HUES48 (cell line): ENCODE results near the gene VPS13A.
A peak's percentile ranks its signal among the peaks of the same experiment; 100 is the strongest.

Experiments
- H3K27ac ChIP-seq: one replicate; pipeline ENCODE4 v1.7.0; 2013; ENCODE audit warnings: low read depth, low read length, inconsistent platforms
- H3K27me3 ChIP-seq: 2 replicates; pipeline ENCODE4 v1.6.1; 2013; ENCODE audit warnings: mild to moderate bottlenecking, low read length; ENCODE audit not compliant: control insufficient read depth, insufficient read depth
- H3K36me3 ChIP-seq: 2 replicates; pipeline ENCODE4 v1.6.1; 2013; ENCODE audit warnings: low read length; ENCODE audit not compliant: control insufficient read depth, insufficient read depth
- H3K4me1 ChIP-seq: 2 replicates; pipeline ENCODE4 v1.6.1; 2013; ENCODE audit warnings: mild to moderate bottlenecking, low read length; ENCODE audit not compliant: control insufficient read depth, insufficient read depth
- H3K4me3 ChIP-seq: 2 replicates; pipeline ENCODE4 v1.5.1; 2013; ENCODE audit warnings: mild to moderate bottlenecking, low read depth, low read length
- H3K9ac ChIP-seq: 2 replicates; pipeline ENCODE4 v1.6.1; 2013; ENCODE audit warnings: mild to moderate bottlenecking, low read depth, low read length, moderate library complexity
- H3K9me3 ChIP-seq: 2 replicates; pipeline ENCODE4 v1.6.1; 2013; ENCODE audit warnings: low read length; ENCODE audit not compliant: control insufficient read depth, insufficient read depth

Gene VPS13A

DNA sequence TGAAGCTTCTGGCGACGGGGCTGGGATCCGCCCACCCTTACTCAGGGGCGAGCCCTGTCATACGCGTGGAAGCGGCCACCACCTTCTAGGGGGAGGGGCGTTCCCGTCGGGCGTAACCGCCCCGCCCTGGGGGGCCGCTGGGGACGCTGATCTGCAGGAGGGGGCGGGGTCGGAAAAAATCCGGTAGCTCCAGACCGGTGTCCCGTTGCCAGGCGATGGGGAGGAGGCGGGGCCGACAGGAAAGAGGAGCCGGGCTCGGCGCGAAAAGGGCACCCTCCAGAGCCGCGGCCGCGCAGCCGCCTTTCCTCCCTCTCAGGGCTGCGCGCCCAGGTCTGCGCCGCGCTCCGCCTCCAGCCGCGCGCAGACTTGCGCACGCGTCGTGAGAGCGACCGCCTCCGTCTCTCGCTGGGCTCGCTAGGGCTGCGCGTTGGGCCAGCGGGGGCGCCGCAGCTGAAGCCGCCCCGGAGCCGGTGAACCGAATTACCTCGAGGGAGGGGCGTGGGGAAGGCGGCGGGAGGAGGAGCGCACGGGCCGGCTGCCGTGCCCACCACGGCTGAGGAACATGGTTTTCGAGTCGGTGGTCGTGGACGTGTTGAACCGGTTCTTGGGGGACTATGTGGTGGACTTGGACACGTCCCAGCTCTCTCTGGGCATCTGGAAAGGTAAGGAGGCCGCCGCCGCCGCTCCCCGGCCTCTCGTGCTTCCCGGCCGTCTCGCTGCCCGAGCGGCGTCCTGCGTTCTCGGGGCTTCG is at the start of gene VPS13A:
Gene VPS13A, plus strand, starts transcription at position 392 of the 751 bp plus-strand sequence. Its CDS starts 171 bp downstream, at position 563.
- Histone ChIP-seq H3K4me3 (peak within 1 kb of the TSS; percentile 81), H3K9me3 (no peaks in the 10 kb centered on the region), H3K4me1 (peaks cover 17% of the 10 kb centered on the region; the same call in 1 of the 2 replicates), H3K36me3 (no peaks in the 10 kb centered on the region), H3K9ac (peak within 1 kb of the TSS; percentile 70), H3K27ac (peak within 1 kb of the TSS; percentile 81), H3K27me3 (no peaks in the 10 kb centered on the region)

DNA sequence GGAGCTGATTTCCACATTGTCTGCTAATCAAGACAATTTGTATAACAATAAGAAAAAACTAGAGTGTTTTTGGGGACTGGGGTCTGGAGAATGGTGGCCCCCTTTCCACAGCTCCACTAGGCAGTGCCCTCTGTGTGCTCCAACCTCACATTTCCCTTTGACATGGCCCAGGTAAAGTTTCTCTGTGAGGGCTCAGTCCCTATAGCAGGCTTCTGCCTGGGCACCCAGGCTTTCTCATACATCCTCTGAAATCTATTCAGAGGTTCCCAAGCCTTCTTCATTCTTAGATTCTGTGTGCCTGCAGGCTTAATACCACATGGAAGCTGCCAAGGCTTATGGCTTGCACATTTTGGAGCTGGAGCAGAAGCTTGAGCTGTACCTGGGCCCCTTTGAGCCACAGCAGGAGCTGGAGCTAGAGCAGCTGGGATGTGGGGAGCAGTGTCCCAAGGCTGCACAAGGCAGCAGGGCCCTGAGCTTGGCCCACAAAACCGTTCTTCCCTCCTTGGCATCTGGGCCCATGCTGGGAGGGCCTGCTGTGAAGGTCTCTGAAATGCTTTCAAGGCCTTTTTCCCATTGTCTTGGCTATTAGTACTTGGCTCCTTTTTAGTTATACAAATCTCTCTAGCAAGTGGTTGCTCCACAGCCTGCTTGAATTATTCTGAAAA is 49.1 kb upstream of the VPS13A start:
- Histone ChIP-seq H3K27me3 (no peaks in the 10 kb centered on the region), H3K4me3 (no peak overlapping the region), H3K4me1 (peaks cover 35% of the 10 kb centered on the region), H3K27ac (peak overlapping the region; percentile 81), H3K9me3 (peaks cover 17% of the 10 kb centered on the region), H3K9ac (no peak overlapping the region), H3K36me3 (no peaks in the 10 kb centered on the region)

DNA sequence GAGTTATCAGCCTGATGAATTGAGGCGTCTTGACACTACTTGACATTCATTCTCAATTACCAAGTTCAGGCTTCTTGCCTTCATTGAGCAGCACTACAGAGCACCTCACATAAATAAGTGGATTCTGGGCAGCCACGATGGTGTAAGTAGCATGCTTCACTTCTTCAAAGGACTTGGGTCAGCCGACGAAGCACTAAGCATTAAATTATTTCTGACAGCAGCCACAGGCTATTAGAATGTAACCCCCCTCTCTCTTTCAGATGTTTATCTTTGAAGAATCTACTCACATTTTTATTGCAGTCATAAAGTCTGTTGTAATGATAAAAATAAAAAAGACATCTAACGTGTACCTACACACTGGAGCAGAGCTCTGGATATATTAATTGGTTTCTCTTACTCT is 45.9 kb upstream of the VPS13A start:
- Histone ChIP-seq H3K4me3 (no peak overlapping the region), H3K27me3 (no peaks in the 10 kb centered on the region), H3K9ac (no peak overlapping the region)

DNA sequence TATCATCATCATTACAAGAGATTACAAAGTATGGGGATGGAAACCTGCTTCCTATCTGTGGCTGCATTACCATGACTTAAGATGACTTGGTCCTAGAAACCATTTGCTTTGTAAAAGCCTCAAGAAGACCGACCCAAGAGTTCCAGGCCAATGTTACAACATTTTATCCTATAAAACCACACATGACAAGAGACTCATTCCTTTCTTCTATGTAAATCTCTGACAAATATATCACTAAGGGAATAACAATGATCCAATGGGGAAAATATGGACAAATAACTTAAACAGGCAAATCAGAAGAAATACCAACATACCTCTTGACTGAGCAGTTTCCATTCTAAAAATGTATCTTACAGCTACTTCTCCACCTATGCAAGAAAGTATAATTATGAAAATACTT is 44.3 kb upstream of the VPS13A start:
- H3K9ac ChIP-seq, result no peak overlapping the region
- no peaks in the 10 kb centered on the region for H3K36me3 ChIP-seq
- peaks cover 9% of the 10 kb centered on the region for H3K9me3 ChIP-seq
- peaks cover 4% of the 10 kb centered on the region for H3K4me1 ChIP-seq
- H3K4me3 ChIP-seq, result no peak overlapping the region
- no peaks in the 10 kb centered on the region for H3K27me3 ChIP-seq
- no peak overlapping the region for H3K27ac ChIP-seq

More for the DNA sequence above, 45.9 kb upstream of the VPS13A start:
- peaks cover 9% of the 10 kb centered on the region for H3K9me3 ChIP-seq
- peaks cover 20% of the 10 kb centered on the region for H3K4me1 ChIP-seq
- H3K36me3 ChIP-seq, result no peaks in the 10 kb centered on the region
- no peak overlapping the region for H3K27ac ChIP-seq

DNA sequence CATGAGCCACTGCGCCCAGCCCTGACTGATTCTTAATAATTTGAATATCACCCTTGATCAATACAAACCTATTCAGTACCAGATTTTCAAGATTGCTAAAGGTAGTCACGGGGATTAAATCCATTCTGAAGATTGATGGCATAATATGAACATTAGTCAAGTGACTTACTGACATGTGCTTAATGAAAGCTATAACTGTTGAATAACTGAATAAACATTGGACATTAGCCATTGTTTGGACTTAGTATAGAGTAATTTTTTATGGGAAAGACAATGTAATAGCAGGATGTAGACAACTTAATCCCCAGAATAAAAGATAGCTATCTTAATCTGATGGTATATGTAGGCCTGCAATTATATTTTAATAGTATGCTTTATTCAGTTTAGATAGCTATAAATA is 35.0 kb upstream of the VPS13A start:
- Histone ChIP-seq H3K9me3 (no peaks in the 10 kb centered on the region), H3K27me3 (no peaks in the 10 kb centered on the region; the same call in 1 of the 2 replicates), H3K4me3 (no peak overlapping the region), H3K27ac (no peak overlapping the region), H3K9ac (no peak overlapping the region), H3K36me3 (no peaks in the 10 kb centered on the region), H3K4me1 (peaks cover 9% of the 10 kb centered on the region)

DNA sequence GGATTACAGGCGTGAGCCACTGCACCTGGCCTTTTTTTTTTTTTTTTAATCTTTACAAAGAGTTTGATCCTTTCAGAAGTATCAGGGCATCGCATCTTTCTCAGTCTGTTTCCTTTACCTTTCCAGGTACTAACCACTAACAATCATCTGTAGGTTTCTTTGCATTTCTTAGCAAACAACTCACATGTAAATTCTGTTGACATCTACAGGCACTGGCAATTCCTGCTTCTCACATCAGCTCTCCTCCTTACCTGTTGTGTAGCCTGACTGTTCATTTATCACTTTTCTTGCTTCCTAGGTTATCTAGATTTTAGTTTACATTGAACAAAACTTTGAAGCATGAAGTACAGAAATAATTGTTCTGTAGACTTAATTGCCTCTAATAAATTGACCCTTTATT is 27.5 kb upstream of the VPS13A start:
- H3K27ac ChIP-seq, result peak overlapping the region; percentile 11
- H3K9ac ChIP-seq, result no peak overlapping the region
- no peaks in the 10 kb centered on the region for H3K36me3 ChIP-seq
- H3K27me3 ChIP-seq, result peaks cover 3% of the 10 kb centered on the region; the same call in 1 of the 2 replicates
- no peak overlapping the region for H3K4me3 ChIP-seq
- H3K4me1 ChIP-seq, result peaks cover 12% of the 10 kb centered on the region
- H3K9me3 ChIP-seq, result no peaks in the 10 kb centered on the region

DNA sequence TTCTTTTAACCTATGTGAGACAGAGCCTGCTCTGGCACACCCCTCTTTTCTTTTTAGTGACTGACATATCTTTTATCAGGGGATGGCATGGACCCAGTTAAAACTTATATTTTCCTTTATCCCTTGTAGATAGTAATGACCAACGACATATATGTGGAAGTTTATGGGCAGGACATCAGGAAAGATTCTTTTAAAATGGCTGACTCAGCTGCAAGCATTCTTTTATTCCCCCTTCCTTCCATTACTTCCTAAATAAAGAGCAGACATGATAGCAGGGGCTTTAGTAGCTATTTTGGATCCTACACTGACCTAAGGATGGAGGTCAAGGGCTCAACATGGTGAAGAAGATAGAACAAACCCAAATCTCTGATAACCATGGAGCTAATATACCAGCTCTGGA is 25.0 kb upstream of the VPS13A start:
- Histone ChIP-seq H3K36me3 (no peaks in the 10 kb centered on the region), H3K27me3 (peaks cover 3% of the 10 kb centered on the region; the same call in 1 of the 2 replicates), H3K4me1 (peaks cover 12% of the 10 kb centered on the region), H3K9ac (no peak overlapping the region), H3K27ac (no peak overlapping the region), H3K4me3 (no peak overlapping the region), H3K9me3 (no peaks in the 10 kb centered on the region)

DNA sequence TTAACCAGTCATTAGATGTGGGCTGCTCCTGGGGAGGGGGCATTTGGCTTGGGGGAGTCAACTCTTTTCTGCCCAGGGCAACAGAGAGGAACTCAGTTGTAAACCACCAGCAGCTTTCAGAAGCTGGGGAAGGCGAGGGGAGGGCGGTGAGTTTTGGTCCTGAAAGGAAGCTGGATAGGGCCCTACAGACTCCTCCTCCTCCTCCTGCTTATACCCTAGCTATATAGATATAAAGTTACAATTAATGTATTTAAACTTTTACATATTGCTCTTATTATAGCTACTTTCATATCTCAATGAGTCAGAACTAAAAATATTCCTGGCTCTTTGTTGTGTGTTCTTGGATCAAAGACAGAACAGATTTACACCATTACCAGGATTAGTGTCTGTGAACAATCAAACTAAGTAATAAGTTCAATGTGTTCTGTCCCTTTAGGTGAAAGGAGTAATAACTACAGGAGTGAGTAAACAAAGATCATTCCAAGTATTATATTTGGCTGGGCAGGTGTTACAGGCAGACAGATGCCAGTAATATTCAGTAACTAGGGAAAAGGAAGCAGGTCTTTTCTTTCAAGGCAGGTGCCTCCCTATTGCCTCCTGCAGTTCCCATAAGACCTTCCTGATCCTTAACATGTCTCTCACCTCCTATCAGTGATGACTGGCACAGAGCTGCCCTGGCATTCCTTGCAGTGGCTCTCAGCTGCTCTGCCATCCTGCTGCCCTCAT is 20.5 kb upstream of the VPS13A start:
- Histone ChIP-seq H3K36me3 (no peaks in the 10 kb centered on the region), H3K27me3 (no peaks in the 10 kb centered on the region), H3K9ac (no peak overlapping the region), H3K27ac (no peak overlapping the region), H3K4me3 (no peak overlapping the region), H3K9me3 (no peaks in the 10 kb centered on the region), H3K4me1 (0 out of 2 replicates have a peak, but pooled peaks cover 5% of the 10 kb centered on the region)

DNA sequence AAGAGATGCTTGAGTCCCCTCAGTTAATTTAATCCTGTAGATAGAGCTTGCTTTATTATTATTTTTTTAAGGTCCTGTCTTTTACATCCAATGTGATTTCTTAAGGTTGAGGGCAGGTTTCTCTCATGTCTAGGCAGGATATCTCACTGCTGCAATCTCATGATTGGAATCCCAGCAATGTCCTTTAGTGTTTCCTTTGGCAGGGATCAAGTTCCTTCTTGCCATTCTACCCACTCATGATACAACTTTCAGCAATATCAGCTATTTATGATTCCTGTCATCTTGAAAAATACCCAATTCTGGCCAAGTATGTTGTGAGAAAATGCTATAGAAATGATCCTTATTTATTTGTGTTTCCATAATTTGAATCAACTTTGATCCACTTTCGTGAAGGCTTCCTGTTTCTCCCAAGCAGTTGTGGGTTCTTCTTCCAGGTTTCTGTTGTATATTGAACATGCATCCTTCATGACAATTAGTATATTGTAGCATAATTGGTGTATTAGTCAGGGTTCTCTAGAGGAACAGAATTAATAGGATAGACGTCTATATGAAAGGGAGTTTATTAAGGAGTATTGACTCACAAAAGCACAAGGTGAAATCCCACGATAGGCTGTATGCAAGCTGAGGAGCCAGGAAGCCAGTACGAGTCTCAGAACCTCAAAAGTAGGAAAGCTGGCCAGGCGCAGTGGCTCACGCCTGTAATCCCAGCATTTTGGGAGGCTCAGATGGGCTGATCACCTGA is 18.4 kb upstream of the VPS13A start:
- Histone ChIP-seq H3K27me3 (no peaks in the 10 kb centered on the region), H3K9ac (no peak overlapping the region), H3K27ac (no peak overlapping the region), H3K36me3 (no peaks in the 10 kb centered on the region), H3K4me3 (no peak overlapping the region), H3K9me3 (no peaks in the 10 kb centered on the region), H3K4me1 (0 out of 2 replicates have a peak, but pooled peaks cover 5% of the 10 kb centered on the region)

DNA sequence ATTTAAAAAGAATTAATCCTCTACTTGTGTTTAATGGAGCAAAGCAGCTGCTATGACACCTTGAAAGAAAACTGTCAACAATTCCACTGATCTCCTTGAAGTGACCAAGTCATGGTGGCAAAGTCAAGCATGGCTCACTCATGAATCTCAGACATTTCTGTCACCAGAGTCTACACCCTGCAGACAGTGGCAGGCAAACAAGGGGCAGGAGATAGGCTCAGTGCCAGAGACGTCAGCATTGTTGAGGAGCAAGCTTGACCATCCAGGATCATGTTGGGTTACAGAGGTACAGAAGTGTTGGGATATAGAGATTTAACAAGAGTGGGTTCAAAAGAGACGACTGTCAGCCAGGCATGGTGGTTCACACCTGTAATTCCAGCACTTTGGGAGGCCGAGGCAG is 16.1 kb upstream of the VPS13A start:
- H3K36me3 ChIP-seq, result no peaks in the 10 kb centered on the region
- H3K9ac ChIP-seq, result no peak overlapping the region
- peaks cover 6% of the 10 kb centered on the region; the same call in 1 of the 2 replicates for H3K4me1 ChIP-seq
- H3K4me3 ChIP-seq, result no peak overlapping the region
- H3K27ac ChIP-seq, result no peak overlapping the region
- H3K9me3 ChIP-seq, result no peaks in the 10 kb centered on the region
- H3K27me3 ChIP-seq, result no peaks in the 10 kb centered on the region
